NB4 (cell line): ENCODE data around the gene LRRC34.

Experiments
- DNase-seq: peaks from one replicate; pipeline ENCODE4 v3.0.0; 2010; ENCODE audit warnings: low read depth
- H3K4me3 ChIP-seq: one replicate; pipeline ENCODE4 v1.5.1; 2011; ENCODE audit warnings: mild to moderate bottlenecking, low read depth, low read length, moderate library complexity
- CTCF ChIP-seq: IDR thresholded peaks from one replicate; pipeline ENCODE4 v1.5.1; 2012; ENCODE audit warnings: low read depth, low read length
- MAX ChIP-seq: IDR thresholded peaks from 2 replicates; pipeline ENCODE4 v1.6.1; 2011; ENCODE audit warnings: low read depth, low read length
- MYC ChIP-seq: IDR thresholded peaks from 2 replicates; pipeline ENCODE4 v1.6.1; 2011; ENCODE audit warnings: low read depth, low read length
- POLR2A ChIP-seq: IDR thresholded peaks from 2 replicates; pipeline ENCODE4 v1.6.1; 2011; ENCODE audit warnings: mild to moderate bottlenecking; ENCODE audit not compliant: insufficient read length; ENCODE audit errors: extremely low read depth

The LRRC34 gene

GRCh38 chr3:169812332-169813235 is at the start of gene LRRC34, which contains the start of gene LRRIQ4:
Gene LRRC34 (minus strand): TSS chr3:169812904. CDS start chr3:169812548, 356 bp downstream.
Gene LRRIQ4 (plus strand): TSS chr3:169812870. CDS start chr3:169821922, 9,052 bp downstream.
- TF ChIP-seq MAX (peak; percentile 32; the same call in 1 of the 2 replicates), POLR2A (peak; percentile 16), CTCF (no peak)
- DNase-seq = peak; percentile 83
- peak within 1 kb of the TSS; percentile 47 for H3K4me3 ChIP-seq

- TF ChIP-seq MYC (no peak), CTCF (no peak), POLR2A (no peak), MAX (no peak)
- H3K4me3 ChIP-seq = no peak overlapping the region
- no peak for DNase-seq
Measured at GRCh38 chr3:169861871-169862270, 49.2 kb upstream of the LRRC34 start.

GRCh38 chr3:169857811-169858210 is 45.1 kb upstream of the LRRC34 start:
- no peak for DNase-seq
- TF ChIP-seq MAX (no peak), CTCF (no peak), MYC (no peak), POLR2A (no peak)
- no peak overlapping the region for H3K4me3 ChIP-seq

- no peak overlapping the region for H3K4me3 ChIP-seq
- TF ChIP-seq MYC = no peak
- DNase-seq = no peak
Measured at GRCh38 chr3:169855514-169855913, 42.8 kb upstream of the LRRC34 start.

GRCh38 chr3:169850618-169851017 is 37.9 kb upstream of the LRRC34 start:
- DNase-seq = no peak
- TF ChIP-seq MAX = no peak
- no peak for TF ChIP-seq POLR2A
- no peak for TF ChIP-seq CTCF
- no peak for TF ChIP-seq MYC
- H3K4me3 ChIP-seq = no peak overlapping the region

- DNase-seq = no peak
- H3K4me3 ChIP-seq = no peak overlapping the region
- no peak for TF ChIP-seq POLR2A
- no peak for TF ChIP-seq MYC
- no peak for TF ChIP-seq MAX
- no peak for TF ChIP-seq CTCF
Measured at GRCh38 chr3:169848741-169849140, 36.0 kb upstream of the LRRC34 start.
